ENCODE data around the gene ALDH7A1.

The ALDH7A1 gene

DNA sequence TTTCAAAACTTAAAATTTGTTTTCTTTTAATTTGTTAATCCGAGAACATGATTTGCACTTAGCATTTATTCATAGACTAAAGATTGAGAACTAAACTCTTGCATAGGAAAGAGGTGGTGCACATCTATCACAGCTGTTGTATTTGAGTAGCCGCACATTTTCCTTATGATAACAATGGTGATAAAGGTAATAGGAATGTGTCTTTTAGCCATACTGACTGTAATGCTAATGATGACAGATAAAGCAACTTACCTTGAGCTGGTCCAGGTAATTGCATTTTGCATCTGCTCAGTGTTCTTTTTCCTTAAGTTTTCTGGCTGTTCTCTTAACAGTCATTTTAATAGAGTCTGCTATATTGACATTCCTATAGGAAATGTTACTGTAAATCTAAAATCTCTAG, 24.8 kb upstream of the ALDH7A1 start:
- TF ChIP-seq, protein P1, sequence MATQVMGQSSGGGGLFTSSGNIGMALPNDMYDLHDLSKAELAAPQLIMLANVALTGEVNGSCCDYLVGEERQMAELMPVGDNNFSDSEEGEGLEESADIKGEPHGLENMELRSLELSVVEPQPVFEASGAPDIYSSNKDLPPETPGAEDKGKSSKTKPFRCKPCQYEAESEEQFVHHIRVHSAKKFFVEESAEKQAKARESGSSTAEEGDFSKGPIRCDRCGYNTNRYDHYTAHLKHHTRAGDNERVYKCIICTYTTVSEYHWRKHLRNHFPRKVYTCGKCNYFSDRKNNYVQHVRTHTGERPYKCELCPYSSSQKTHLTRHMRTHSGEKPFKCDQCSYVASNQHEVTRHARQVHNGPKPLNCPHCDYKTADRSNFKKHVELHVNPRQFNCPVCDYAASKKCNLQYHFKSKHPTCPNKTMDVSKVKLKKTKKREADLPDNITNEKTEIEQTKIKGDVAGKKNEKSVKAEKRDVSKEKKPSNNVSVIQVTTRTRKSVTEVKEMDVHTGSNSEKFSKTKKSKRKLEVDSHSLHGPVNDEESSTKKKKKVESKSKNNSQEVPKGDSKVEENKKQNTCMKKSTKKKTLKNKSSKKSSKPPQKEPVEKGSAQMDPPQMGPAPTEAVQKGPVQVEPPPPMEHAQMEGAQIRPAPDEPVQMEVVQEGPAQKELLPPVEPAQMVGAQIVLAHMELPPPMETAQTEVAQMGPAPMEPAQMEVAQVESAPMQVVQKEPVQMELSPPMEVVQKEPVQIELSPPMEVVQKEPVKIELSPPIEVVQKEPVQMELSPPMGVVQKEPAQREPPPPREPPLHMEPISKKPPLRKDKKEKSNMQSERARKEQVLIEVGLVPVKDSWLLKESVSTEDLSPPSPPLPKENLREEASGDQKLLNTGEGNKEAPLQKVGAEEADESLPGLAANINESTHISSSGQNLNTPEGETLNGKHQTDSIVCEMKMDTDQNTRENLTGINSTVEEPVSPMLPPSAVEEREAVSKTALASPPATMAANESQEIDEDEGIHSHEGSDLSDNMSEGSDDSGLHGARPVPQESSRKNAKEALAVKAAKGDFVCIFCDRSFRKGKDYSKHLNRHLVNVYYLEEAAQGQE (IDR thresholded peaks at IDR 0.05; ENCODE audit: insufficient read depth in 1 of 2, low read depth in 2 of 2, low read length in 2 of 2) = no peak
- TF ChIP-seq POLR2AphosphoS5 (IDR thresholded peaks at IDR 0.05; ENCODE audit: low read depth, low read length) (no peak), SIN3A (IDR thresholded peaks at IDR 0.05; ENCODE audit: borderline replicate concordance, insufficient read depth, low read length) (no peak), FOXP2 (optimal IDR thresholded peaks at IDR 0.05; ENCODE audit: borderline replicate concordance, extremely low read depth, extremely low read length, insufficient read depth) (no peak), TAF1 (IDR thresholded peaks at IDR 0.05; ENCODE audit: borderline replicate concordance, insufficient read depth, low read length) (no peak)

DNA sequence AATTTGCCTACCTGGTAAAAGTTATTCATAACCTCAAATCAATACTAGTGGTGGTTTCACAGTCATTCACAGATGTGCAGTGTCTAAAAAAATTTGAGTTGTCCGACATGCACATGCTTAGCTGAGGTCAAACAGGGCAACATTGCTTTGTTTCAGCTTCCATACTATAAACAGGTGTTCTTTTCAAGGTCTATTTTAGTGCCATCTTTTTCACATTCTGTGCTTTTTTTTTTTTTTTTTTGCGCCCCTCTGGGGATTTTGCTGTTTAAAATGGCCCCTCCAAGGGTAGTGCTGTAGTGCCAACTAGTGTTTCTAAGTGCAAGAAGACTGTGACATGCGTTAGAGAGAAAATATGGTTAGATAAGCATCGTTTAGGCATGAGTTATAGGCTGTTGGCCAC, 20.3 kb upstream of the ALDH7A1 start:
- TF ChIP-seq SIN3A (IDR thresholded peaks at IDR 0.05; ENCODE audit: borderline replicate concordance, insufficient read depth, low read length) = no peak
- TF ChIP-seq, protein P1 (IDR thresholded peaks at IDR 0.05; ENCODE audit: insufficient read depth in 1 of 2, low read depth in 2 of 2, low read length in 2 of 2) = no peak
- no peak for TF ChIP-seq FOXP2 (optimal IDR thresholded peaks at IDR 0.05; ENCODE audit: borderline replicate concordance, extremely low read depth, extremely low read length, insufficient read depth)
- TF ChIP-seq POLR2AphosphoS5 (IDR thresholded peaks at IDR 0.05; ENCODE audit: low read depth, low read length) = no peak
- no peak for TF ChIP-seq TAF1 (IDR thresholded peaks at IDR 0.05; ENCODE audit: borderline replicate concordance, insufficient read depth, low read length)

DNA sequence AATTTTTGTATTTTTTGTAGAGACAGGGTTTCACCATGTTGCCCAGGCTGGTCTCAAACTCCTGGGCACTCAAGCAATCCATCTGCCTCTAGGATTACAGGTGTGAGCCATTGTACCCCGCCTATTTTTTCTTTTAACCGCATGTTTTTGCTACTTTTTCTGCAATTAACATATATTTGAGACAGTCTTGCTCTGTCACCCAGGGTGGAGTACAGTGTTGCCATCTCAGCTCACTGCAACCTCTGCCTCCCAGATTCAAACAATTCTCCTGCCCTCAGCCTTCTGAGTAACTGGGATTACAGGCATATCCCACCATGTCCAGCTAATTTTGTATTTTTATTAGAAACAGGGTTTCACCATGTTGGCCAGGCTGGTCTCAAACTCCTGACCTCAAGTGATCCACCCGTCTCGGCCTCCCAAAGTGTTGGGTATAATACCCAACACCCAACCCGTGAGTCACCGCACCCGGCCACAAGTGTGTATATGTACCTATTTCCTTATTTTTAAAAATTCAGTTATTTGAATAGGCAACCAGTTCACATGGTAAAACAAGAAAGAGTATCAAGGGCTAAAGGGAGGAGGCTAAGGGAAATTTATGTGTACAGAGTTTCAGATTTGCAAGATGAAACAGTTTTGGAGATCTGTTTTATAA, 19.0 kb upstream of the ALDH7A1 start:
- no peak for TF ChIP-seq TAF1 (IDR thresholded peaks at IDR 0.05; ENCODE audit: borderline replicate concordance, insufficient read depth, low read length)
- TF ChIP-seq POLR2AphosphoS5 (IDR thresholded peaks at IDR 0.05; ENCODE audit: low read depth, low read length) = no peak
- no peak for TF ChIP-seq SIN3A (IDR thresholded peaks at IDR 0.05; ENCODE audit: borderline replicate concordance, insufficient read depth, low read length)
- TF ChIP-seq, protein P1 (IDR thresholded peaks at IDR 0.05; ENCODE audit: insufficient read depth in 1 of 2, low read depth in 2 of 2, low read length in 2 of 2) = no peak
- TF ChIP-seq FOXP2 (optimal IDR thresholded peaks at IDR 0.05; ENCODE audit: borderline replicate concordance, extremely low read depth, extremely low read length, insufficient read depth) = no peak

DNA sequence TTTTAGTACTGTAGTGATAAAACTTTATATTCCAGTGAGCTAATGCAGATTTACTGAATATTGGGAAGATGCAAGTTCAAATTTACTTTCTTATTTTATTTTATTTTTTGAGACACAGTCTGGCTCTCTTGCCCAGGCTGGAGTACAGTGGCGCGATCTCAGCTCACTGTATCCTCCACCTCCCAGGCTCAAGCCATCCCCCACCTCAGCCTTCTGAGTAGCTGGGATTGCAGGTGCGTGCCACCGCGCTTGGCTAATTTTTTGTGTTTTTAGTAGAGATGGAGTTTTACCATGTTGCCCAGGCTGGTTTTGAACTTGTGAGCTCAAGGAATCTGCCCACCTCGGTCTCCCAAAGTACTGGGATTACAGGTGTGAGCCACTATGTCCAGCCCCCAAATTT, 15.6 kb upstream of the ALDH7A1 start:
- TF ChIP-seq, protein P1 (IDR thresholded peaks at IDR 0.05; ENCODE audit: insufficient read depth in 1 of 2, low read depth in 2 of 2, low read length in 2 of 2) = no peak
- TF ChIP-seq TAF1 (IDR thresholded peaks at IDR 0.05; ENCODE audit: borderline replicate concordance, insufficient read depth, low read length) = no peak
- TF ChIP-seq POLR2AphosphoS5 (IDR thresholded peaks at IDR 0.05; ENCODE audit: low read depth, low read length) = no peak
- TF ChIP-seq SIN3A (IDR thresholded peaks at IDR 0.05; ENCODE audit: borderline replicate concordance, insufficient read depth, low read length) = no peak
- TF ChIP-seq FOXP2 (optimal IDR thresholded peaks at IDR 0.05; ENCODE audit: borderline replicate concordance, extremely low read depth, extremely low read length, insufficient read depth) = no peak

Data from PFSK-1 (cell line).